GM19193 (cell line): Measurements from ENCODE around the gene MYOZ2.

Source experiments
- POLR2A ChIP-seq: IDR thresholded peaks from 4 replicates; pipeline ENCODE4 v1.6.1; 2011; ENCODE audit not compliant: insufficient read depth, insufficient read length; ENCODE audit errors: extremely low read depth

MYOZ2 gene

GRCh38 chr4:119209077-119209476 lies 73.4 kb downstream of the MYOZ2 start:
- TF ChIP-seq POLR2A = no peak

- TF ChIP-seq POLR2A = no peak
Observed at GRCh38 chr4:119209586-119209985, 74.0 kb downstream of the MYOZ2 start.

- TF ChIP-seq POLR2A = no peak
Observed at GRCh38 chr4:119210775-119211174, 75.1 kb downstream of the MYOZ2 start.

GRCh38 chr4:119211867-119212233 lies 76.2 kb downstream of the MYOZ2 start:
- TF ChIP-seq POLR2A = no peak

GRCh38 chr4:119212234-119212963 lies 76.8 kb downstream of the MYOZ2 start, which contains the start of gene USP53:
Gene USP53, plus strand, starts transcription at chr4:119212713. Its CDS starts 27,047 bp downstream, at chr4:119239760.
- peak; percentile 69 for TF ChIP-seq POLR2A

GRCh38 chr4:119212964-119213606 lies 77.5 kb downstream of the MYOZ2 start:
- peak; percentile 18 for TF ChIP-seq POLR2A

- TF ChIP-seq POLR2A = no peak
Observed at GRCh38 chr4:119218093-119218492, 82.5 kb downstream of the MYOZ2 start.

GRCh38 chr4:119221412-119221811 lies 85.8 kb downstream of the MYOZ2 start:
- TF ChIP-seq POLR2A = no peak

- no peak for TF ChIP-seq POLR2A
Observed at GRCh38 chr4:119227690-119228089, 92.1 kb downstream of the MYOZ2 start.

GRCh38 chr4:119228406-119228805 lies 92.8 kb downstream of the MYOZ2 start:
- no peak for TF ChIP-seq POLR2A

- TF ChIP-seq POLR2A = no peak
Observed at GRCh38 chr4:119229908-119230687, 94.5 kb downstream of the MYOZ2 start.

GRCh38 chr4:119231491-119231890 lies 95.9 kb downstream of the MYOZ2 start:
- TF ChIP-seq POLR2A = no peak

- no peak for TF ChIP-seq POLR2A
Observed at GRCh38 chr4:119232286-119232685, 96.7 kb downstream of the MYOZ2 start.

GRCh38 chr4:119233191-119233590 lies 97.6 kb downstream of the MYOZ2 start:
- no peak for TF ChIP-seq POLR2A

- TF ChIP-seq POLR2A = no peak
Observed at GRCh38 chr4:119233750-119234149, 98.1 kb downstream of the MYOZ2 start.
